Fibroblast of skin of left quadriceps (primary cell): ENCODE results near the gene MAPK8IP3.
A peak's percentile ranks its signal among the peaks of the same experiment; 100 is the strongest.

Source experiments
- DNase-seq, 2 experiments: peaks; one replicate each; pipeline ENCODE4 v3.0.0-alpha.2; 2013; ENCODE audit warnings: low read depth in 2 of 2

MAPK8IP3 gene

GRCh38 chr16:1809281-1809801 is 103.3 kb downstream of the MAPK8IP3 start:
- DNase-seq, result no peak

GRCh38 chr16:1810106-1810505 is 104.1 kb downstream of the MAPK8IP3 start:
- no peak for DNase-seq

- DNase-seq, result no peak
These were observed 104.5 kb downstream of the MAPK8IP3 start for GRCh38 chr16:1810536-1810935.

GRCh38 chr16:1812732-1813163 is 106.8 kb downstream of the MAPK8IP3 start:
- DNase-seq, result peak; percentile 10 to 23

- DNase-seq, result no peak
These were observed 109.5 kb downstream of the MAPK8IP3 start for GRCh38 chr16:1815461-1815860.

GRCh38 chr16:1816396-1817275 is 110.6 kb downstream of the MAPK8IP3 start:
- DNase-seq, result no peak

- no peak for DNase-seq
These were observed 111.2 kb downstream of the MAPK8IP3 start for GRCh38 chr16:1817276-1817589.

- no peak for DNase-seq
These were observed 111.7 kb downstream of the MAPK8IP3 start for GRCh38 chr16:1817716-1818115.

GRCh38 chr16:1818204-1818872 is 112.3 kb downstream of the MAPK8IP3 start:
- no peak for DNase-seq

- no peak for DNase-seq
These were observed 113.0 kb downstream of the MAPK8IP3 start for GRCh38 chr16:1818873-1819525.

- no peak for DNase-seq
These were observed 113.6 kb downstream of the MAPK8IP3 start for GRCh38 chr16:1819611-1820010.
